HEK293 (cell line): ENCODE data around the gene MEX3A.

Experiments
- BCL11A ChIP-seq: fragments of 450-650 bp; formaldehyde crosslinking; IDR thresholded peaks from 2 replicates; pipeline ENCODE4 v1.5.1; 2016; ENCODE audit warnings: low read depth, missing biosample characterization, missing genetic modification characterization
- KLF16 ChIP-seq: fragments of 450-650 bp; formaldehyde crosslinking; IDR thresholded peaks from 2 replicates; pipeline ENCODE4 v1.5.1; 2017; ENCODE audit warnings: missing biosample characterization, missing genetic modification characterization
- KLF8 ChIP-seq: fragments of 450-650 bp; formaldehyde crosslinking; IDR thresholded peaks from 2 replicates; pipeline ENCODE4 v1.5.1; 2016; ENCODE audit warnings: missing biosample characterization, missing genetic modification characterization
- SETDB1 ChIP-seq: IDR thresholded peaks from one replicate; pipeline ENCODE4 v1.6.1; 2017; ENCODE audit warnings: mild to moderate bottlenecking, low read length, moderate library complexity, mixed read lengths; ENCODE audit not compliant: insufficient read length
- TRIM28 ChIP-seq: IDR thresholded peaks from 2 replicates; pipeline ENCODE4 v1.6.1; 2011; ENCODE audit warnings: low read length, control low read depth, borderline replicate concordance
- WT1 ChIP-seq: fragments of 450-650 bp; formaldehyde crosslinking; IDR thresholded peaks from 2 replicates; pipeline ENCODE4 v1.5.1; 2016; ENCODE audit warnings: missing biosample characterization, missing genetic modification characterization
- YY2 ChIP-seq: fragments of 450-650 bp; formaldehyde crosslinking; IDR thresholded peaks from 2 replicates; pipeline ENCODE4 v1.5.1; 2016; ENCODE audit warnings: missing biosample characterization, missing genetic modification characterization
- ZBTB1 ChIP-seq: fragments of 450-650 bp; formaldehyde crosslinking; IDR thresholded peaks from 2 replicates; pipeline ENCODE4 v1.5.1; 2016; ENCODE audit warnings: missing biosample characterization, missing genetic modification characterization
- ZBTB21 ChIP-seq: fragments of 450-650 bp; formaldehyde crosslinking; IDR thresholded peaks from 2 replicates; pipeline ENCODE4 v1.5.1; 2017; ENCODE audit warnings: missing biosample characterization, missing genetic modification characterization
- ZFP37 ChIP-seq: fragments of 450-650 bp; formaldehyde crosslinking; IDR thresholded peaks from 2 replicates; pipeline ENCODE4 v1.5.1; 2016; ENCODE audit warnings: missing biosample characterization, missing genetic modification characterization
- ZIC2 ChIP-seq: fragments of 450-650 bp; formaldehyde crosslinking; IDR thresholded peaks from 2 replicates; pipeline ENCODE4 v1.5.1; 2016; ENCODE audit warnings: missing biosample characterization, missing genetic modification characterization
- ZNF10 ChIP-seq: fragments of 450-650 bp; formaldehyde crosslinking; IDR thresholded peaks from 2 replicates; pipeline ENCODE4 v1.5.1; 2017; ENCODE audit warnings: missing biosample characterization, missing genetic modification characterization
- ZNF121 ChIP-seq: fragments of 450-650 bp; formaldehyde crosslinking; IDR thresholded peaks from 2 replicates; pipeline ENCODE4 v1.5.1; 2016; ENCODE audit warnings: missing biosample characterization, missing genetic modification characterization
- ZNF223 ChIP-seq: fragments of 450-650 bp; formaldehyde crosslinking; IDR thresholded peaks from 2 replicates; pipeline ENCODE4 v1.5.1; 2016; ENCODE audit warnings: missing biosample characterization, missing genetic modification characterization
- ZNF341 ChIP-seq: fragments of 450-650 bp; formaldehyde crosslinking; IDR thresholded peaks from 2 replicates; pipeline ENCODE4; 2016; ENCODE audit warnings: low read depth, missing biosample characterization, missing genetic modification characterization
- ZNF433 ChIP-seq: fragments of 450-650 bp; formaldehyde crosslinking; IDR thresholded peaks from 2 replicates; pipeline ENCODE4 v1.5.1; 2016; ENCODE audit warnings: missing biosample characterization, missing genetic modification characterization, low read depth
- ZNF510 ChIP-seq: fragments of 450-650 bp; formaldehyde crosslinking; IDR thresholded peaks from 2 replicates; pipeline ENCODE4 v1.5.1; 2018; ENCODE audit warnings: mild to moderate bottlenecking, missing genetic modification characterization, missing biosample characterization; ENCODE audit not compliant: insufficient replicate concordance
- ZNF600 ChIP-seq: fragments of 450-650 bp; formaldehyde crosslinking; IDR thresholded peaks from 2 replicates; pipeline ENCODE4 v1.5.1; 2016; ENCODE audit warnings: missing biosample characterization, missing genetic modification characterization
- ZNF621 ChIP-seq: fragments of 450-650 bp; formaldehyde crosslinking; IDR thresholded peaks from 2 replicates; pipeline ENCODE4 v1.5.1; 2017; ENCODE audit warnings: missing biosample characterization, missing genetic modification characterization
- ZNF768 ChIP-seq: fragments of 450-650 bp; formaldehyde crosslinking; IDR thresholded peaks from 2 replicates; pipeline ENCODE4 v1.5.1; 2018; ENCODE audit warnings: missing biosample characterization, mild to moderate bottlenecking, missing genetic modification characterization
- ZNF830 ChIP-seq: fragments of 450-650 bp; IDR thresholded peaks from 2 replicates; pipeline ENCODE4 v1.5.0; 2018; ENCODE audit warnings: missing biosample characterization, missing genetic modification characterization, low read depth, mild to moderate bottlenecking, moderate library complexity
- TF ChIP-seq, protein P1 (sequence below): fragments of 450-650 bp; formaldehyde crosslinking; IDR thresholded peaks from 2 replicates; pipeline ENCODE4 v1.5.1; 2016; ENCODE audit warnings: missing biosample characterization, missing genetic modification characterization, borderline replicate concordance
- TF ChIP-seq, protein P2 (sequence below): fragments of 450-650 bp; formaldehyde crosslinking; IDR thresholded peaks from 2 replicates; pipeline ENCODE4 v1.5.1; 2016; ENCODE audit warnings: missing biosample characterization, missing genetic modification characterization
- TF ChIP-seq, protein P3 (sequence below): fragments of 450-650 bp; formaldehyde crosslinking; IDR thresholded peaks from 2 replicates; pipeline ENCODE4 v1.5.1; 2016; ENCODE audit warnings: missing biosample characterization, missing genetic modification characterization
- TF ChIP-seq, protein P4 (sequence below): fragments of 450-650 bp; formaldehyde crosslinking; conservative IDR thresholded peaks from 2 replicates; pipeline ENCODE4 v1.5.1; 2016; ENCODE audit warnings: low read depth, missing biosample characterization, missing genetic modification characterization
- TF ChIP-seq, protein P5 (sequence below): fragments of 450-650 bp; formaldehyde crosslinking; IDR thresholded peaks from 2 replicates; pipeline ENCODE4 v1.5.1; 2016; ENCODE audit warnings: missing biosample characterization, missing genetic modification characterization
- TF ChIP-seq, protein P6 (sequence below): fragments of 450-650 bp; formaldehyde crosslinking; IDR thresholded peaks from 2 replicates; pipeline ENCODE4 v1.5.1; 2016; ENCODE audit warnings: missing biosample characterization, missing genetic modification characterization
- TF ChIP-seq, protein P7 (sequence below): fragments of 450-650 bp; formaldehyde crosslinking; IDR thresholded peaks from 2 replicates; pipeline ENCODE4 v1.5.1; 2016; ENCODE audit warnings: missing biosample characterization, missing genetic modification characterization

Gene MEX3A

DNA sequence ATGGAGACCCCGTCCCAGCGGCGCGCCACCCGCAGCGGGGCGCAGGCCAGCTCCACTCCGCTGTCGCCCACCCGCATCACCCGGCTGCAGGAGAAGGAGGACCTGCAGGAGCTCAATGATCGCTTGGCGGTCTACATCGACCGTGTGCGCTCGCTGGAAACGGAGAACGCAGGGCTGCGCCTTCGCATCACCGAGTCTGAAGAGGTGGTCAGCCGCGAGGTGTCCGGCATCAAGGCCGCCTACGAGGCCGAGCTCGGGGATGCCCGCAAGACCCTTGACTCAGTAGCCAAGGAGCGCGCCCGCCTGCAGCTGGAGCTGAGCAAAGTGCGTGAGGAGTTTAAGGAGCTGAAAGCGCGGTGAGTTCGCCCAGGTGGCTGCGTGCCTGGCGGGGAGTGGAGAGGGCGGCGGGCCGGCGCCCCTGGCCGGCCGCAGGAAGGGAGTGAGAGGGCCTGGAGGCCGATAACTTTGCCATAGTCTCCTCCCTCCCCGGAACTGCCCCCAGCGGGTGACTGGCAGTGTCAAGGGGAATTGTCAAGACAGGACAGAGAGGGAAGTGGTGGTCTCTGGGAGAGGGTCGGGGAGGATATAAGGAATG is 32.8 kb upstream of the MEX3A start (continued):
- TF ChIP-seq, protein P1, sequence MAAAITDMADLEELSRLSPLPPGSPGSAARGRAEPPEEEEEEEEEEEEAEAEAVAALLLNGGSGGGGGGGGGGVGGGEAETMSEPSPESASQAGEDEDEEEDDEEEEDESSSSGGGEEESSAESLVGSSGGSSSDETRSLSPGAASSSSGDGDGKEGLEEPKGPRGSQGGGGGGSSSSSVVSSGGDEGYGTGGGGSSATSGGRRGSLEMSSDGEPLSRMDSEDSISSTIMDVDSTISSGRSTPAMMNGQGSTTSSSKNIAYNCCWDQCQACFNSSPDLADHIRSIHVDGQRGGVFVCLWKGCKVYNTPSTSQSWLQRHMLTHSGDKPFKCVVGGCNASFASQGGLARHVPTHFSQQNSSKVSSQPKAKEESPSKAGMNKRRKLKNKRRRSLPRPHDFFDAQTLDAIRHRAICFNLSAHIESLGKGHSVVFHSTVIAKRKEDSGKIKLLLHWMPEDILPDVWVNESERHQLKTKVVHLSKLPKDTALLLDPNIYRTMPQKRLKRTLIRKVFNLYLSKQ (tag by site-specific recombination), result no peak
- no peak for TF ChIP-seq ZNF510 (tag by site-specific recombination)
- no peak for TF ChIP-seq ZBTB21 (tag by site-specific recombination)
- TF ChIP-seq ZNF121 (tag by site-specific recombination), result no peak
- TF ChIP-seq, protein P2, sequence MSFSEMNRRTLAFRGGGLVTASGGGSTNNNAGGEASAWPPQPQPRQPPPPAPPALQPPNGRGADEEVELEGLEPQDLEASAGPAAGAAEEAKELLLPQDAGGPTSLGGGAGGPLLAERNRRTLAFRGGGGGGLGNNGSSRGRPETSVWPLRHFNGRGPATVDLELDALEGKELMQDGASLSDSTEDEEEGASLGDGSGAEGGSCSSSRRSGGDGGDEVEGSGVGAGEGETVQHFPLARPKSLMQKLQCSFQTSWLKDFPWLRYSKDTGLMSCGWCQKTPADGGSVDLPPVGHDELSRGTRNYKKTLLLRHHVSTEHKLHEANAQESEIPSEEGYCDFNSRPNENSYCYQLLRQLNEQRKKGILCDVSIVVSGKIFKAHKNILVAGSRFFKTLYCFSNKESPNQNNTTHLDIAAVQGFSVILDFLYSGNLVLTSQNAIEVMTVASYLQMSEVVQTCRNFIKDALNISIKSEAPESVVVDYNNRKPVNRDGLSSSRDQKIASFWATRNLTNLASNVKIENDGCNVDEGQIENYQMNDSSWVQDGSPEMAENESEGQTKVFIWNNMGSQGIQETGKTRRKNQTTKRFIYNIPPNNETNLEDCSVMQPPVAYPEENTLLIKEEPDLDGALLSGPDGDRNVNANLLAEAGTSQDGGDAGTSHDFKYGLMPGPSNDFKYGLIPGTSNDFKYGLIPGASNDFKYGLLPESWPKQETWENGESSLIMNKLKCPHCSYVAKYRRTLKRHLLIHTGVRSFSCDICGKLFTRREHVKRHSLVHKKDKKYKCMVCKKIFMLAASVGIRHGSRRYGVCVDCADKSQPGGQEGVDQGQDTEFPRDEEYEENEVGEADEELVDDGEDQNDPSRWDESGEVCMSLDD (tag by site-specific recombination), result no peak
- TF ChIP-seq, protein P3, sequence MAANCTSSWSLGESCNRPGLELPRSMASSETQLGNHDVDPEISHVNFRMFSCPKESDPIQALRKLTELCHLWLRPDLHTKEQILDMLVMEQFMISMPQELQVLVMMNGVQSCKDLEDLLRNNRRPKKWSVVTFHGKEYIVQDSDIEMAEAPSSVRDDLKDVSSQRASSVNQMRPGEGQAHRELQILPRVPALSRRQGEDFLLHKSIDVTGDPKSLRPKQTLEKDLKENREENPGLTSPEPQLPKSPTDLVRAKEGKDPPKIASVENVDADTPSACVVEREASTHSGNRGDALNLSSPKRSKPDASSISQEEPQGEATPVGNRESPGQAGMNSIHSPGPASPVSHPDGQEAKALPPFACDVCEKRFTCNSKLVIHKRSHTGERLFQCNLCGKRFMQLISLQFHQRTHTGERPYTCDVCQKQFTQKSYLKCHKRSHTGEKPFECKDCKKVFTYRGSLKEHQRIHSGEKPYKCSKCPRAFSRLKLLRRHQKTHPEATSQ (tag by site-specific recombination), result no peak
- TF ChIP-seq ZNF768 (tag by site-specific recombination), result no peak
- TF ChIP-seq ZNF341 (tag by site-specific recombination), result peak; percentile 71
- TF ChIP-seq ZNF433 (tag by site-specific recombination), result no peak
- no peak for TF ChIP-seq ZNF600 (tag by site-specific recombination)
- TF ChIP-seq BCL11A, result no peak
- TF ChIP-seq, protein P4, sequence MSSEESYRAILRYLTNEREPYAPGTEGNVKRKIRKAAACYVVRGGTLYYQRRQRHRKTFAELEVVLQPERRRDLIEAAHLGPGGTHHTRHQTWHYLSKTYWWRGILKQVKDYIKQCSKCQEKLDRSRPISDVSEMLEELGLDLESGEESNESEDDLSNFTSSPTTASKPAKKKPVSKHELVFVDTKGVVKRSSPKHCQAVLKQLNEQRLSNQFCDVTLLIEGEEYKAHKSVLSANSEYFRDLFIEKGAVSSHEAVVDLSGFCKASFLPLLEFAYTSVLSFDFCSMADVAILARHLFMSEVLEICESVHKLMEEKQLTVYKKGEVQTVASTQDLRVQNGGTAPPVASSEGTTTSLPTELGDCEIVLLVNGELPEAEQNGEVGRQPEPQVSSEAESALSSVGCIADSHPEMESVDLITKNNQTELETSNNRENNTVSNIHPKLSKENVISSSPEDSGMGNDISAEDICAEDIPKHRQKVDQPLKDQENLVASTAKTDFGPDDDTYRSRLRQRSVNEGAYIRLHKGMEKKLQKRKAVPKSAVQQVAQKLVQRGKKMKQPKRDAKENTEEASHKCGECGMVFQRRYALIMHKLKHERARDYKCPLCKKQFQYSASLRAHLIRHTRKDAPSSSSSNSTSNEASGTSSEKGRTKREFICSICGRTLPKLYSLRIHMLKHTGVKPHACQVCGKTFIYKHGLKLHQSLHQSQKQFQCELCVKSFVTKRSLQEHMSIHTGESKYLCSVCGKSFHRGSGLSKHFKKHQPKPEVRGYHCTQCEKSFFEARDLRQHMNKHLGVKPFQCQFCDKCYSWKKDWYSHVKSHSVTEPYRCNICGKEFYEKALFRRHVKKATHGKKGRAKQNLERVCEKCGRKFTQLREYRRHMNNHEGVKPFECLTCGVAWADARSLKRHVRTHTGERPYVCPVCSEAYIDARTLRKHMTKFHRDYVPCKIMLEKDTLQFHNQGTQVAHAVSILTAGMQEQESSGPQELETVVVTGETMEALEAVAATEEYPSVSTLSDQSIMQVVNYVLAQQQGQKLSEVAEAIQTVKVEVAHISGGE (tag by site-specific recombination), result no peak
- no peak for TF ChIP-seq SETDB1
- no peak for TF ChIP-seq ZNF10 (tag by site-specific recombination)
- TF ChIP-seq, protein P5, sequence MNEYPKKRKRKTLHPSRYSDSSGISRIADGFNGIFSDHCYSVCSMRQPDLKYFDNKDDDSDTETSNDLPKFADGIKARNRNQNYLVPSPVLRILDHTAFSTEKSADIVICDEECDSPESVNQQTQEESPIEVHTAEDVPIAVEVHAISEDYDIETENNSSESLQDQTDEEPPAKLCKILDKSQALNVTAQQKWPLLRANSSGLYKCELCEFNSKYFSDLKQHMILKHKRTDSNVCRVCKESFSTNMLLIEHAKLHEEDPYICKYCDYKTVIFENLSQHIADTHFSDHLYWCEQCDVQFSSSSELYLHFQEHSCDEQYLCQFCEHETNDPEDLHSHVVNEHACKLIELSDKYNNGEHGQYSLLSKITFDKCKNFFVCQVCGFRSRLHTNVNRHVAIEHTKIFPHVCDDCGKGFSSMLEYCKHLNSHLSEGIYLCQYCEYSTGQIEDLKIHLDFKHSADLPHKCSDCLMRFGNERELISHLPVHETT (tag by site-specific recombination), result no peak
- TF ChIP-seq ZNF223 (tag by site-specific recombination), result no peak
- no peak for TF ChIP-seq ZNF621 (tag by site-specific recombination)
- no peak for TF ChIP-seq ZNF830
- no peak for TF ChIP-seq ZBTB1 (tag by site-specific recombination)
- no peak; the same call in 1 of the 2 replicates for TF ChIP-seq KLF16 (tag by site-specific recombination)
- peak; percentile 39 for TF ChIP-seq KLF8 (tag by site-specific recombination)
- TF ChIP-seq TRIM28, result no peak; the same call in 1 of the 2 replicates
- peak; percentile 33 for TF ChIP-seq ZIC2 (tag by site-specific recombination)
- TF ChIP-seq, protein P6, sequence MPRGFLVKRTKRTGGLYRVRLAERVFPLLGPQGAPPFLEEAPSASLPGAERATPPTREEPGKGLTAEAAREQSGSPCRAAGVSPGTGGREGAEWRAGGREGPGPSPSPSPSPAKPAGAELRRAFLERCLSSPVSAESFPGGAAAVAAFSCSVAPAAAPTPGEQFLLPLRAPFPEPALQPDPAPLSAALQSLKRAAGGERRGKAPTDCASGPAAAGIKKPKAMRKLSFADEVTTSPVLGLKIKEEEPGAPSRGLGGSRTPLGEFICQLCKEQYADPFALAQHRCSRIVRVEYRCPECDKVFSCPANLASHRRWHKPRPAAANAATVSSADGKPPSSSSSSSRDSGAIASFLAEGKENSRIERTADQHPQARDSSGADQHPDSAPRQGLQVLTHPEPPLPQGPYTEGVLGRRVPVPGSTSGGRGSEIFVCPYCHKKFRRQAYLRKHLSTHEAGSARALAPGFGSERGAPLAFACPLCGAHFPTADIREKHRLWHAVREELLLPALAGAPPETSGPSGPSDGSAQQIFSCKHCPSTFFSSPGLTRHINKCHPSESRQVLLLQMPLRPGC (tag by site-specific recombination), result no peak
- peak; percentile 65 for TF ChIP-seq WT1 (tag by site-specific recombination)
- TF ChIP-seq, protein P7, sequence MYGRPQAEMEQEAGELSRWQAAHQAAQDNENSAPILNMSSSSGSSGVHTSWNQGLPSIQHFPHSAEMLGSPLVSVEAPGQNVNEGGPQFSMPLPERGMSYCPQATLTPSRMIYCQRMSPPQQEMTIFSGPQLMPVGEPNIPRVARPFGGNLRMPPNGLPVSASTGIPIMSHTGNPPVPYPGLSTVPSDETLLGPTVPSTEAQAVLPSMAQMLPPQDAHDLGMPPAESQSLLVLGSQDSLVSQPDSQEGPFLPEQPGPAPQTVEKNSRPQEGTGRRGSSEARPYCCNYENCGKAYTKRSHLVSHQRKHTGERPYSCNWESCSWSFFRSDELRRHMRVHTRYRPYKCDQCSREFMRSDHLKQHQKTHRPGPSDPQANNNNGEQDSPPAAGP (tag by site-specific recombination), result no peak
- TF ChIP-seq ZFP37 (tag by site-specific recombination), result peak; percentile 45; the same call in 1 of the 2 replicates
- TF ChIP-seq YY2, result no peak
